Measurements from ENCODE around the gene DAGLB.
"Not testable (repeated sequence)": the region's sequence is repeated elsewhere in the genome, so short reads cannot be mapped to it uniquely, and the experiment has no call there.

DNA sequence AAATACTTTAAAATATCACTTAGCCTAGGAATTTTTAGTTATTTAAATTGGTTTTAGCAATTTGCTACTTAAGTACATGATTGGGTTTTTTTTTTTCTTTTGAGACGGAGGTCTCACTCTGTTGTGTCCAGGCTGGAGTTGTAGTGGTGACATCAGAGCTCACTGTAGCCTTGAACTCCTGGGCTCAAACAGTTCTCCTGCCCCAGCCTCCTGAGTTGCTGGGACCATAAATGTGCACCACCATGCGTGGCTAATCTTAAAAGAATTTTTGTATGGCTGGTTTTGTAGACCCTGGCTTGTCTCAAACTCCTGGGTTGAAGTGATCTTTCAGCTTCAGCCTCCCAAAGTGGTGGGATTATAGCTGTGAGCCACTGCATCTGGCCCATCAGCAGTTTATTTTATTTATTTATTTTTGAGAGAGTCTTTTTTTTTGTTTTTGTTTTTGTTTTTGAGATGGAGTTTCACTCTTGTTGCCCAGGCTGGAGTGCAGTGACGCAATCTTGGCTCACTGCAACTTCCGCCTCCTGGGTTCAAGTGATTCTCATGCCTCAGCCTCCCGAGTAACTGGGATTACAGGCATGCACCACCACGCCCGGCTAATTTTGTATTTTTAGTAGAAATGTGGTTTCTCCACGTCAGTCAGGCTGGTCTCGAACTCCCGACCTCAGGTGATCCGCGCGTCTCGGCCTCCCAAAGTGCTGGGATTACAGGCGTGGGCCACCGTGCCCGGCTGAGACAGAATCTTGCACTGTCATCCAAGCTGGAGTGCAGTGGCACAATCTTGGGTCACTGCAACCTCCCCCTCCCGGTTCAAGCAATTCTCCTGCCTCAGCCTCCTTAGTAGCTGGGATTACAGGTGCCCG, 47.3 kb downstream of the DAGLB start:
- TF ChIP-seq, protein P1, sequence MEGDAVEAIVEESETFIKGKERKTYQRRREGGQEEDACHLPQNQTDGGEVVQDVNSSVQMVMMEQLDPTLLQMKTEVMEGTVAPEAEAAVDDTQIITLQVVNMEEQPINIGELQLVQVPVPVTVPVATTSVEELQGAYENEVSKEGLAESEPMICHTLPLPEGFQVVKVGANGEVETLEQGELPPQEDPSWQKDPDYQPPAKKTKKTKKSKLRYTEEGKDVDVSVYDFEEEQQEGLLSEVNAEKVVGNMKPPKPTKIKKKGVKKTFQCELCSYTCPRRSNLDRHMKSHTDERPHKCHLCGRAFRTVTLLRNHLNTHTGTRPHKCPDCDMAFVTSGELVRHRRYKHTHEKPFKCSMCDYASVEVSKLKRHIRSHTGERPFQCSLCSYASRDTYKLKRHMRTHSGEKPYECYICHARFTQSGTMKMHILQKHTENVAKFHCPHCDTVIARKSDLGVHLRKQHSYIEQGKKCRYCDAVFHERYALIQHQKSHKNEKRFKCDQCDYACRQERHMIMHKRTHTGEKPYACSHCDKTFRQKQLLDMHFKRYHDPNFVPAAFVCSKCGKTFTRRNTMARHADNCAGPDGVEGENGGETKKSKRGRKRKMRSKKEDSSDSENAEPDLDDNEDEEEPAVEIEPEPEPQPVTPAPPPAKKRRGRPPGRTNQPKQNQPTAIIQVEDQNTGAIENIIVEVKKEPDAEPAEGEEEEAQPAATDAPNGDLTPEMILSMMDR (conservative IDR thresholded peaks at IDR 0.05; ENCODE audit: low read depth, low read length) = not testable (repeated sequence)
- TF ChIP-seq EZH2 (IDR thresholded peaks at IDR 0.05; ENCODE audit: low read length, unreplicated experiment) = not testable (repeated sequence)

All from PC-3 (cell line).